Smooth muscle cell (in vitro differentiated cells): ENCODE data around the gene CEL. TPM values are rescaled to one million over a fixed set of nuclear protein-coding genes. Genes with fewer than 3 reads are reported as not detected.

Source experiments
- DNase-seq: peaks from one replicate; lab custom pipeline; 2025; ENCODE audit not compliant: unreplicated experiment; lab: John Stamatoyannopoulos, UW
- H2AFZ ChIP-seq: fragments of 200-600 bp; sonication (generic); 2 replicates; pipeline ENCODE4 v1.6.0; 2016; ENCODE audit warnings: antibody characterized with exemption, low read depth, mild to moderate bottlenecking
- H3F3A ChIP-seq: fragments of 200-600 bp; sonication (generic); 2 replicates; pipeline ENCODE4 v1.6.0; 2017; ENCODE audit warnings: antibody characterized with exemption, low read depth
- H3K27ac ChIP-seq: fragments of 200-600 bp; sonication (generic); 2 replicates; pipeline ENCODE4 v1.5.1; 2016; ENCODE audit warnings: low read depth, mild to moderate bottlenecking
- H3K27me3 ChIP-seq: fragments of 200-600 bp; sonication (generic); 2 replicates; pipeline ENCODE4 v1.6.1; 2016; ENCODE audit warnings: low read depth, mild to moderate bottlenecking
- H3K36me3 ChIP-seq: fragments of 200-600 bp; sonication (generic); 2 replicates; pipeline ENCODE4 v1.5.1; 2016; ENCODE audit warnings: low read depth
- H3K4me1 ChIP-seq: fragments of 200-600 bp; sonication (generic); 2 replicates; pipeline ENCODE4 v1.5.1; 2016; ENCODE audit warnings: low read depth
- H3K4me2 ChIP-seq: fragments of 200-600 bp; sonication (generic); 2 replicates; pipeline ENCODE4 v1.6.0; 2016; ENCODE audit warnings: mild to moderate bottlenecking
- H3K4me3 ChIP-seq: fragments of 200-600 bp; sonication (generic); 2 replicates; pipeline ENCODE4 v1.5.1; 2016; ENCODE audit warnings: mild to moderate bottlenecking
- H3K79me2 ChIP-seq: fragments of 200-600 bp; sonication (generic); 2 replicates; pipeline ENCODE4 v1.6.0; 2016; ENCODE audit warnings: low read depth, mild to moderate bottlenecking
- H3K9ac ChIP-seq: fragments of 200-600 bp; sonication (generic); 2 replicates; pipeline ENCODE4 v1.6.0; 2016; ENCODE audit warnings: low read depth
- H3K9me3 ChIP-seq: fragments of 200-600 bp; sonication (generic); replicated peaks from 2 replicates; pipeline ENCODE4 v1.5.1; 2016; ENCODE audit warnings: low read depth
- H4K20me1 ChIP-seq: fragments of 200-600 bp; sonication (generic); 2 replicates; pipeline ENCODE4 v1.6.0; 2016; ENCODE audit warnings: low read depth
- WGBS: methylation state at CpG from one replicate; pipeline ENCODE4 v1.1.7; 2016; ENCODE audit warnings: low lambda C conversion rate; 5-methylcytosine and 5-hydroxymethylcytosine counted together
- polyA plus RNA-seq: library from polyadenylated mRNA; unstranded; fragments of >200 nt; fragmentation: Nextera tagmentation; extraction: Ambion mirVana; gene quantifications from 2 replicates; pipeline ENCODE4 v1.2.1, GENCODE V29; 2016
- total RNA-seq: library from RNA; depleted of rRNA; stranded (reverse); fragments of >200 nt; gene quantifications from 2 replicates; pipeline ENCODE4 v1.2.3, GENCODE V29; 2014
- TF ChIP-seq, protein P1 (sequence below): fragments of 200-600 bp; sonication (generic); IDR thresholded peaks from 2 replicates; pipeline ENCODE4 v1.5.1; 2017; ENCODE audit warnings: borderline replicate concordance, mild to moderate bottlenecking, antibody characterized with exemption; ENCODE audit not compliant: insufficient read depth, poor library complexity, severe bottlenecking

The CEL gene
- total and polyA plus RNA-seq, 2 experiments from 2014 or later: 0.18 to 0.73 TPM

DNA sequence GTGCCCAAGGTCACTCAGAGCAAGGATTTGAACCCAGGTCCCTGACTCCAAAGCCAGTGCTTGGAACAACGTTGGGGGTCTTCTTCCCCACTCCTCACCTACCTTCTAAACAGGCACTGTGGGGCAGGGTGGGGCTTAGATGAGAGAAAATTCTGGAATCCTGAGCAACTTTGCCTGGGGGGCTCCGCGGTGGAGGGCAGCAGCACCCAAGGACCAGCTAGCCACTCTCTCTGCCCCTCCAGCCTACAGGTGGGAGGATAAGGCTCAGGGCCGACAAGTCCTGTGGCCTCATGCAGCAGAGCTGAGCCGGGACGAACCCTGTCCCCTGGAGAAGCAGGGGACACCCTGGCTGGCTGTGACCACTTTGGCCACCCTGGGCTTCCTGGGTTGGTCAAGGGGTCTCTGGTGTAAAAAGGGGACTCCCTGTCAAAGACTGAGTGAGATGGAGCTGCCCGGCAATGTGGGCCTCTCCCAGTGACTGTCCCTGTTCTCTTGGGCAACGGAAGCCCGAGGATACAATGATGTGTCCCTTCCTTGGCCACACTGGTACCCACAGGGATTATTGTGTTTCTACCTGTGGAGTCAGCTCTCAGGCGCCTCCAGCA, 26.5 kb downstream of the CEL start:
- Histone ChIP-seq H3K9ac (no peak overlapping the region), H3K4me1 (no peaks in the 10 kb centered on the region)

DNA sequence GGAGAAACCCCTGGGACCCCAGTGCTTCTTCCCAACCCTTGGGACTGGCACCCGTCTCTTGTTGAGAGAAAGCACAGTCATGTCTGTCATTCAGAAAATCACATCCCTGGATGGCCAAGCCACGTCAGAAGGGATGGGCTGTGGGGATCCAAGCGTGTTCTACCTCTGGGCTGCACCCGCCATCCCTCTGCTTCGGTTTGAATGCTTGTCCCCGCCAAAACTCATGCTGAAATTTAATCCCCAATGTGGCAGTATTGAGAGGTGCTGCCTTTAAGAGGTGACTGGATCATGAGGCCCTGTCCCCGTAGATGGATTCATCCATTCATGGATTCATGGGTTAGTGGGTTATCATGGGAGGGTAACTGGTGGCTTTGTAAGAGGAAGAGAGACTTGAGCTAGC, 27.0 kb downstream of the CEL start:
- TF ChIP-seq, protein P1, sequence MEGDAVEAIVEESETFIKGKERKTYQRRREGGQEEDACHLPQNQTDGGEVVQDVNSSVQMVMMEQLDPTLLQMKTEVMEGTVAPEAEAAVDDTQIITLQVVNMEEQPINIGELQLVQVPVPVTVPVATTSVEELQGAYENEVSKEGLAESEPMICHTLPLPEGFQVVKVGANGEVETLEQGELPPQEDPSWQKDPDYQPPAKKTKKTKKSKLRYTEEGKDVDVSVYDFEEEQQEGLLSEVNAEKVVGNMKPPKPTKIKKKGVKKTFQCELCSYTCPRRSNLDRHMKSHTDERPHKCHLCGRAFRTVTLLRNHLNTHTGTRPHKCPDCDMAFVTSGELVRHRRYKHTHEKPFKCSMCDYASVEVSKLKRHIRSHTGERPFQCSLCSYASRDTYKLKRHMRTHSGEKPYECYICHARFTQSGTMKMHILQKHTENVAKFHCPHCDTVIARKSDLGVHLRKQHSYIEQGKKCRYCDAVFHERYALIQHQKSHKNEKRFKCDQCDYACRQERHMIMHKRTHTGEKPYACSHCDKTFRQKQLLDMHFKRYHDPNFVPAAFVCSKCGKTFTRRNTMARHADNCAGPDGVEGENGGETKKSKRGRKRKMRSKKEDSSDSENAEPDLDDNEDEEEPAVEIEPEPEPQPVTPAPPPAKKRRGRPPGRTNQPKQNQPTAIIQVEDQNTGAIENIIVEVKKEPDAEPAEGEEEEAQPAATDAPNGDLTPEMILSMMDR: no peak
- Histone ChIP-seq H3K27ac (no peak overlapping the region), H3K27me3 (no peaks in the 10 kb centered on the region), H3K9me3 (no peaks in the 10 kb centered on the region), H3K4me2 (no peak overlapping the region), H3K4me1 (no peaks in the 10 kb centered on the region), H3K36me3 (no peaks in the 10 kb centered on the region), H4K20me1 (no peaks in the 10 kb centered on the region), H3K4me3 (no peak overlapping the region), H2AFZ (no peak overlapping the region), H3K9ac (no peak overlapping the region), H3F3A (no peaks in the 10 kb centered on the region), H3K79me2 (no peaks in the 10 kb centered on the region)
- 91% methylated on average over 7 of the region's 7 CpGs for WGBS
- no peak for DNase-seq

More for the DNA sequence above, 26.5 kb downstream of the CEL start:
- no peaks in the 10 kb centered on the region for H3K79me2 ChIP-seq
- H2AFZ ChIP-seq: no peak overlapping the region
- no peak overlapping the region for H3K4me3 ChIP-seq
- H3K9me3 ChIP-seq: no peaks in the 10 kb centered on the region
- no peaks in the 10 kb centered on the region for H4K20me1 ChIP-seq
- 93% methylated on average over 10 of the region's 10 CpGs for WGBS
- H3K27me3 ChIP-seq: no peaks in the 10 kb centered on the region
- no peak overlapping the region for H3K27ac ChIP-seq
- H3K36me3 ChIP-seq: no peaks in the 10 kb centered on the region
- no peak overlapping the region for H3K4me2 ChIP-seq
- DNase-seq: no peak
- no peaks in the 10 kb centered on the region for H3F3A ChIP-seq
- TF ChIP-seq, protein P1: no peak

DNA sequence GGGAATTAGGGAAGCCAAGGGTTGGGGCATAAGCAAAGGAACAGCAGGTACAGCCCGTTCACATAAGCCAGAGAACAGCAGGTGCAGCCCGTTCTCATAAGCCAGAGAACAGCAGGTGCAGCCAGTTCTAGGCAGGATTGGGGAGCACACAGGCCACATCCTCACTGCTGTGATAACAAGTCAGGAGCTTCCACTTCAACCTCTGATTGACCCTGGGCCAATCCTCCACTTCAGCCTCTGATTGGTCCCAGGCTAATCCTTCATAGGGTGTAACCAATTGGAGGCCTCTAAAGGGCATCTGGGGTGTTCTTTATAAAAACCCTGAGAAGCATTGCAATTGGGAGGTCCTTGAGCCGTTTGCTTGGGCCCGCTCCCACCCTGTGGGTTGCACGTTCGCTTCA, 27.5 kb downstream of the CEL start:
- Histone ChIP-seq H3K36me3 (no peaks in the 10 kb centered on the region), H2AFZ (no peak overlapping the region), H3K4me1 (no peaks in the 10 kb centered on the region), H3K4me3 (no peak overlapping the region), H3K9ac (no peak overlapping the region), H4K20me1 (no peaks in the 10 kb centered on the region), H3K27me3 (no peaks in the 10 kb centered on the region), H3K79me2 (no peaks in the 10 kb centered on the region), H3K9me3 (no peaks in the 10 kb centered on the region), H3K4me2 (no peak overlapping the region), H3F3A (no peaks in the 10 kb centered on the region), H3K27ac (no peak overlapping the region)
- TF ChIP-seq, protein P1: no peak
- WGBS: 93% methylated on average over 6 of the region's 6 CpGs
- DNase-seq: no peak

DNA sequence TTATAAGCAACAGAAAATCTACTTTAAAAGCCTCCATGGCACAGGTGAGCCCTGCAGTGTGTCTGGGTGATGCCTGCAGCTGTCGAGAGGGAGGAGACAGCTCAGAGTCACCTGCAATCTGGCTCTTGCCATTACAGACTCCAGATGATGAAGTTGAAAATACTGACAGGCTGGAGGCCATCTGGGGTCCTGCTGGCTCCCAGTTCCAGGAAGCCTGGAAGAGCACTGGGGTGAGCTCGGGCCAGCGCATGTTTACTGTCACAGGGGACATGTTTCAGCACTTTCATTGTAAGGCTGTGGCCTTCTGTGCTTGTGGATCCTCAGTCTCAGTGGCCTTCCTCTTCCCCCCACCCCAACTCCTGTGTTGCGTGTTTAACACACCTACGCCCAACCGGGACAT, 28.4 kb downstream of the CEL start:
- Histone ChIP-seq H3K9ac (no peak overlapping the region), H3K4me3 (no peak overlapping the region), H3K79me2 (no peaks in the 10 kb centered on the region), H4K20me1 (no peaks in the 10 kb centered on the region), H3K27ac (no peak overlapping the region), H3K27me3 (no peaks in the 10 kb centered on the region), H3K4me1 (no peaks in the 10 kb centered on the region), H3K36me3 (no peaks in the 10 kb centered on the region), H3K4me2 (no peak overlapping the region), H3F3A (no peaks in the 10 kb centered on the region), H2AFZ (no peak overlapping the region), H3K9me3 (no peaks in the 10 kb centered on the region)
- no peak for DNase-seq
- 71% methylated on average over 6 of the region's 6 CpGs for WGBS
- TF ChIP-seq, protein P1: no peak
